Fibroblast of the conjunctiva (primary cell): ENCODE results near the gene GALNT8.
"Not testable (repeated sequence)": the region's sequence is repeated elsewhere in the genome, so short reads cannot be mapped to it uniquely, and the experiment has no call there.

Source experiments
- DNase-seq: peaks from one replicate; pipeline ENCODE4 v3.0.0-alpha.2; 2010; ENCODE audit warnings: low read depth

GALNT8 gene

DNA sequence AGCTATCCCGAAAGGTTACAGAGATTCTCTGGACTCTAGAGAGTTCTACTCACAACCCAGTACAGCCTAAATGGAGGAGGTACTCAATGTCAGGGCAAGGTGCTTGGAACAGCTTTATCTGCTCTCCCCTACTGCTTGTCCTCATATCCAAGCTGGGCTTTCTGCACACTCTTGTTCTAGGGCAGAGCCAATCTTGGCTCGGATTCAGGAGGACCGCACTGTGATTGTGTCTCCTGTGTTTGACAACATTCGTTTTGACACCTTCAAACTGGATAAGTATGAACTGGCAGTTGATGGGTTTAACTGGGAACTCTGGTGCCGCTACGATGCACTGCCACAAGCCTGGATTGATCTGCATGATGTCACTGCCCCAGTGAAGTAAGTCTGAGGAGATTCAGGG is 25.0 kb downstream of the GALNT8 start:
- no peak for DNase-seq

DNA sequence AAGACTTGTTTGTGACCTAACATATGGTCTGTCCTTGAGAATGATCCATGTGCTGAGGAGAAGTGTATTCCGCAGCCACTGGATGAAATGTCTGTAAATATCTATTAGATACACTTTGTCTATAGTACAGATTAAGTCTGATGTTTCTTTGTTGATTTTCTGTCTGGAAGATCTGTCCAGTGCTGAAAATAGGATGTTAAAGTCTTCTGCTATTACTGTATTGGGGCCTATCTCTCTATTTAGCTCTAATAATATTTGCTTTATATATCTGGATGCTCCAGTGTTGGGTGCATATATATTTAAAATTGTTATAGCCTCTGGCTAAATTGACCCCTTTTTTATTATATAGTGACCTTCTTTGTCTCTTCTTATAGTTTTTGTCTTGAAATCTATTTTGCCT is 31.5 kb downstream of the GALNT8 start:
- not testable (repeated sequence) for DNase-seq

DNA sequence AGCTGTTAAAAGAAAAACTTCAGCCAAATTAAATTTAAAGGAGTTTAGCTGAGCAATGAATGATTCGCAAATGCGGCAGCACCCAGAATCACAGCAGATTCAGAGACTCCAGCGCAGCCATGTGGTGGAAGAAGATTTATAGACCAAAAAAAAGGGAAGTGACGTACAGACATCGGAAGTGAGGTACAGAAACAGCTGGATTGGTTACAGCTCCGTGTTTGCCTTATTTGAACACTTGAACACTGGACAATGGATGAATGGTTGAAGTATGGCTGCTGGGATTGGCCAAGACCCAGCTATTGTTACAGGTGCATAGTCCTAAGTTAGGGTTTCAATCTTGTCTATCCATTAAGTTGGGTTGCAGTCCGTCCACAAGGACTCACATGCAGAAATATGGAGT is 42.6 kb downstream of the GALNT8 start:
- DNase-seq = no peak

DNA sequence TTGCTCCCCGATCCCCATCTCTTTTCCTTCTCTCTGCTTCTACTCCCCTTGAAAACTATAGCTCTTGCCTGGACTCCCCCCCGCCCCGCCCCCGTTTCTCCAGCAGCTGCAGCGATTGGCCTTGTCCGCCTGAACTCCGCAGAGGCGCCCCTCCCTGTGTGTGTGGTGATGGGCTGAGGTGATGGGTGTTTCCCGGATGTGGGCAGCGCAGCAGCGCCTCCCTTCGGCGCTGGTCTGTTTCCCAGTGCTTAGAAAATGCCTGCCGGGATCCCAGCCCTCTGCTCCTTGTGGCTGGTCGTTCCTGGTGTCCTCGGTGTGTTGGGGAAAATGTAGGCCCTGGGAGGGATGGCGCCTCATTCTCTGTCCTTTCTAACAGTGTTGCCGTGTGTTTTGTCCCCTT is 43.3 kb downstream of the GALNT8 start:
- DNase-seq = no peak

DNA sequence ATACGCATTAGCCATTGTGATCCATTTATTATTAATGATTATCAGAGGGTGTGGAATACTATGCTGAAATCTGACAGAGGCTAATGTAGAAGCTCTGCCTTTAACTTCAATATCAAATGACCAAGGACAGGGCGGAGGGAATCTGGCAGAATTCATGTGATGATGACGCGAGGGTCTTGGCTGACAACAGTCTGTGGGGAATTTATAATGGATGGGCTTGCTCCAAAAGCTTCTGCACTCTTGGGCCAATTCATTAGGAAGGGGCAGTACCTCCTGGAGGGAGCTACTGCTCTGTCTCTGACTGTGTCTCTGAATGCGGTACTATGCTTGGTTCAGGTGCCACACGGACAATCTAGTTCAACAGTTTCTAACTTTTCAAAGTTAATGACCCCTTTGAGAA is 46.2 kb downstream of the GALNT8 start:
- DNase-seq = no peak

DNA sequence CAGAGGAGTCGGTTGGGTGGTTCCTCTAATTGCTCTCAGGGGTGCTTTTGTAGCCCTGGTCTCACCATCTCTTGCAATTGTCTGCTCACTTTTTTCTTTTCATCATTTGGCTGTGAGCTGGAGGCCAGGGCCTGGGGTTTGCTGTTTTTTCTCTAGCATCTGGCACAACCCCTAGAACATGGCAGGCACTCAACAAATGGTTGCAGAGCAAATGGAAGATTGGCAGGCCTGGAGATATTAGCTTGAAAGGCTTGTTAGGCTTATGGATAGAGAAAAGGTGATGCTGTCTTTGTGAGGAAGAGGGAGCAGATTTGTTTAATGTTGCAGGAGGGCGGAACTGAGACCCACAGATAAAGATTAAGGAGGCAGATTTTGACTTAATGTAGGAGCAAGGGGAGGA is 47.0 kb downstream of the GALNT8 start:
- DNase-seq = no peak

DNA sequence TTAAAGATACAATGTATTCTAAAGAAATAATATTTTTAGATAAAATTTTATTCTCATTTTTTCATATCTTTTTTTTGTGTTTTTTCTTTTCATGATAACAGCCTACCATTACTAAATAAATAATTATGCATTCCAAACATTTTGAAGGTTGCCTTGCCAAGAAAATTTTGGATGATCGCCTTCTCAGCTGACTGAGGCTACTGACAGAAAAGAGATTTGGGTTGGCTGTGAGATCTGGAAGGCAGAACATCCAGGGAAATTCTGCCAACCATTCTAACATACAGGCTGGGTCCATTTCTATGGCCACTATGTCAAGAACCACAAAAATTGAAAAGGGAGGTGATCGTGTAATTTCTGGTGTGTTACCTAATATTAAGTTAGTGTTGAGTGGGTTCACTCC is 48.1 kb downstream of the GALNT8 start:
- no peak for DNase-seq

DNA sequence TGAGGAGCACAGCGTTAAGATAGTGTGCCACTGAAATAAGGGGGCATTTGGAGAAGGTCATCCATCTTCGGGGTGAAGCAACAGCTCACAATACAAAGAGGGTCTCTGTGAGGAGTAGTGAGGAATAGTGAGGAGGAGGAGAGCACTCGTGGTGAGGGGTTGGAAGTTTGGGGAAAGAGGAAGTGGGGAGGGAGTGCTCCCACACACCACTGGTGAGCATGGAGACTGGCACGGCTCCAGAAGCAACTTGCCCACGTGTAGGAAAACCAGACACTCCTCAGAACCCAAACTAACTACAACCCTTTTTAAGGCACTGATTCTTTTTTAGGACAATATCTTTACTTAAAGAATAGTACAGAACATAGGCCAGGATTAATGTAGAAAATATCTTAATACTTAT is 48.9 kb downstream of the GALNT8 start:
- DNase-seq = no peak

DNA sequence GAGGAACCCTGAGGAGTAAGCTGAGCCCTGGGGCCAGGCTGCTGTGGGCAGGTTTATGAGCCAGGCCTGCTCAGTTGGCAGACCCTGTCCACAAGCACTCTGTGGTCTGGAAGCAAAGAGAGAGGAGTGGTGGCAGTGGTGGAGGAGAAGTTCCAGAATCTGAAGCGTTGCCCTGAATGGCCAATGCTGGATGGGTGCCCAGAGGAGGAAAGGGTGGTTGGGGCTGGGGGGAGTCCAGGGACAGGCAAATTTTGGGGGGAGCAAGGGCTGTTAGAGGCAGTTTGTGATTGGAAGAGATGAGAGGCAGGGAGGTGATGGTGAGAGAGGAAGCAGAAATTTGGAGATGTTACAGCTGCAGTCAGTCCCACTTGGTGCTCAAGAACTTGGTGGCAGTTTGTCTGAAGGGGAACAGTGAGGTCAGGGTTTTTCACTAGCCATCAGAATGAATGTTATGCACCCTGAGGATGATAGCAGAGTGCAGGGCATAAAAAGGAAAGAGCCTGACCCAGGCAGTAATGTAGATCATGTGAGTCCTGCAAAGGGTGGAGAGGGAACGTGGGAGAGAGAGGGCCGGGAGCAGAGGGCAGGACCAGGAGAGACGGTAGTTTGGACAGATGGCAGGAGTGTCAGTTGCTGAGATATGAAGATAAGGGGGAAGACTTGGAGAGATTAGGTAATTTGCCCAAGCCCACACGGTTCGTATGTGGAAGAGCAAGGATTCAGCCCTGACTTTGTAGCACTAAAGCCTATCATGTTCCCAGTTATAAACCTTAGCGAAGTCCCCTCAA is 51.2 kb downstream of the GALNT8 start:
- DNase-seq = no peak

DNA sequence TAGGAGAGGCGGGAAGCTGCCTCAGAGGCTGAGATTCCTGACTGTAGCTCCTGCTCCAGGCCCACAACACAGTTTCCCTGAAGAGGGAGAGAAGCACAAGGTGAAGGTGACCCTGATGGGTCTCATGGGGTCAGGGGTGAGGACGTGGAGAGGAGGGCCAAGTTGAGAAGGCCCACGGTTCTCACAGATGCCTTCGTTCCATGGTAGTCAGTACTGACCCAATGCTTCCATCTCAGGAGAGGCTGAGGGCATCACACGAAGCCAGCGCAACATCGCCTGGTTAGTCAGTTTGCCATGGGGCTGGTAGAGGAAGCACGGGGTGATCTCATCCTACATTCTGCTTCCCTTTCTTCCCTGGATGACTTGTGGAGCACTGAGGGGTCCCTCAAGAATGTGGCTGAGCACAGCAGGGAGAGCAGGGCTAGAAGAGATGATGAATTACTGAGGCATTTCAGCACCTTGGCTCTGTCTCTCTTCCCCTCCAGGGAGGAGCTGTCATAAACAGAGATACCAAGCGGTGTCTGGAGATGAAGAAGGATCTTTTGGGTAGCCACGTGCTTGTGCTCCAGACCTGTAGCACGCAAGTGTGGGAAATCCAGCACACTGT is 51.9 kb downstream of the GALNT8 start:
- no peak for DNase-seq

DNA sequence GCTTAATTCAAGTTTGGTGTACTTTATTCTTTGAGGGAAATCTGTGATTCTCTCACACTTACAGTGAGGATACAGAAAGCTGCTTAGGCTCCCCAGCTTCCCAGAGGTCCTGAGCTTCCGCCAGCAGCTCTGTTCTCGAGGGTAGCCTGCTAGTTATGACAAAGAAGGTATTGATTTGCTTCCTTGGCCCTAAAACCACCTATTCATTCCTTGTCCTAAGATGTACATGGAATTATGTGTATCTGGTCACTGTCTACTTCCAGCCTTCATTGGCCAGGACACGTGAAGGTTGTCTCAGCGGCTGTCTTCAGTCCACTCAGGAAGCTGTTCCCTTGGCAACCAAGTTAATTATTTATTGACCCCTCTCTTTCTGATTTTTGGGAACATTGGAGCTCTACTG is 55.7 kb downstream of the GALNT8 start:
- no peak for DNase-seq

DNA sequence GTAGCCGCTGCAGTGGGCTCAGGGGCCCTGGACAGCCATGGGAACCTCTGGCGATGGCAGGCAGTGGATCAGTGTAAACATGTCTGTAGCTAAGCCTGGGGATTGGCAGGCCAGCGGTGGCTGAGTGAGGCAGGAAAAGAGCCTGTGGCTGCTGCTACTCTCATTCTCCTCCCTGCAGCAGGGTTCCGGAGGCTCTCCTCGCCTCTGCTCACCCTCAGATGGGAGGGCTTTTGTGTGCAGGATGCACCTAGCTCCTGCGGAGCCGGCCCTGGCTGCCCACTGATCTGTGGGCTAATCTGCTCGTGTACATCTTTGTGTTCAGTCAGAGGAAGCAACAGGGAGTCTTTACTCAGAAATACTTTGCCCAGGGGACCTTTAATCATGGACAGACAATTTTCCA is 59.5 kb downstream of the GALNT8 start:
- no peak for DNase-seq

DNA sequence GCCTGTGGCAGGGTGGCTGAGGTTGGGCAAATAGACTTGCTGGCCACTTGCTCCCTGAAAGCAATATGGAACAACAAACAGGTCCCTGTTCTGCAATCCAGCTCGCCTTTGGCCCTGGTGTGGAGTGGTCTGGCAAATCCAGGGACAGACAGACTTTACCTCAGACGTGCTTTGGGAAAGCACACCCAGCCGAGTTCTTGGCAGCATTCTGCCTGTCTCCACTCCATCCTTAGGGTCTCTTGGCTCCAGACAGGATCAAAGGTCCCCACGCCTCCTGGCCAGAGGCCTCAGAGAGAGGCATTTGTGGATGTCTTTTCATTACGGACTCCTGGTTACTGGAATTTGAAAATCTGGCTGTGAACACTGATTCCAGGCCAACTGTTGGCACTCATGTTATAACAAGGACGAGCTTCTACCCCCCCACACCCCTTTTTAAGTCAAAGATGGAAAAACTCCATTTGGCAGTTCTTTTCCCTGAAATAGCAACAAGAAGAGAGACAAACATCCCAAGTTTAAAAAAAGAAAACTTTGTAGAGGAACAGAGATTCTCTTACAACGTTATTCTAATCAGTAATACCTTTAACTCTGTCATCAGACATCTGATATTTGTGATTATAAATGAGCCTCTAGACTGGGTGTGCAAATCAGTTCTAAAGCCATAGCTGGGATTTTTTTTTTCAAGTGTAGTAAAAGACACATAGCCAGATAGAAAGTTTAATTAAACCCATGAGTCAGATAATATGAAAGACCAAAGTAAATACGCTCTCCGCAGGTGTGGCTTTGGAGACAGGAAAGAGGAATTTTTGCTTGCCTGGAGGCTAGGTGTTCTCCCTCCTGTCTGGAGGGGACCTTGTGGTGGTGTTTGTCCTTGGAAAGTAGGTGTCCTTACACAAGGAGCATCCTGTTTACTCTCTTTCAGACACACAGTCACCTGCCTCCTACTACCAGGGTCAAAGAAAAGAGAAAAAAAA is 60.7 kb downstream of the GALNT8 start:
- no peak for DNase-seq

DNA sequence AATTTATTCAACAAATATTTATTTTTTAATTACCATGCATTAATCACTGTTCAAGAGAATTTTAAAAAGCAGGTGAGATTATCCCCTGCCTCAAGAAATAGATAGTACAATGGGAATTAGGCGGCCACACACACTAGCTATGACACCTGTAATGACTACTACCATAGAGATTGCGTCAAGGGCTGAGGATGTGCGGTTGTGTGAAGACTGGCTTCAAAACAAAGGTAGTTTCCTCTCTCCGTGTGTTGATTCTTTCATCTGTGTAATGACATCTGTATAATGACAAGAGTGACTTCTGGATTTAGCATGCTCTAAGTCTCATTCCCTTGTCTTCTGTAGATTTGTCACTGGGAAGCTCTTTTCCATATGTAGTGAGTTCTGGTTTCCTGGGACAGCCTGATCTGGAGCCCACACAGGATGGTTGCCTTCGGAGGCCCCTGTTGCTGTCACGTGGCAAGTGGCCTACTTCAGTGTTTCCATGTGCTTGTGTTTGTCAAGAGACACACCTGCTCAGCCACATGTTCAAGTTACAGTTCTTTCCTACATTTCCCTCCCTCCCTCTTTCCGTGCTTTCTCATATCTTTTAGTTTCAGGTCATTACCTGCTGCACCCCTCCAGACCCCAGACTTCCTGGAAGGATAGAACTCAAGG is 64.3 kb downstream of the GALNT8 start:
- DNase-seq = no peak

DNA sequence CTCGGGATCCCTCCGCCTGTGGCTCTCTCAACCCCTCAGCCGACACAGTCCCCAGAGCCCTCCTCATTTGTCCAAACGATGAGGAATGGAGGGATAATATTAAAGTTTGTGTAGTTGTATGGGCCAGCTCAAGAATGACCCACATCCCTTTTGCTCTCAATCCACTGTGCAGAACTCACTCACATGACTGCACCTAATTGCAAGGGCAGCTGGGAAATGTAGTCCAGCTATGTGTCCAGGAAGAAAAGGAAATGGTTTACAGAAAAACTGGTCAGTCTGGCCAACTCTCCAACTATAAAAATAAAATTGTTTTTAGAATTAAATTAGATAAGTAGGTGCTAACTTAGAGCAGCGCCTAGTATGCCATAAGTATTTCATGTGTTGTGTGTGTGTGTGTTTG is 66.6 kb downstream of the GALNT8 start:
- no peak for DNase-seq

DNA sequence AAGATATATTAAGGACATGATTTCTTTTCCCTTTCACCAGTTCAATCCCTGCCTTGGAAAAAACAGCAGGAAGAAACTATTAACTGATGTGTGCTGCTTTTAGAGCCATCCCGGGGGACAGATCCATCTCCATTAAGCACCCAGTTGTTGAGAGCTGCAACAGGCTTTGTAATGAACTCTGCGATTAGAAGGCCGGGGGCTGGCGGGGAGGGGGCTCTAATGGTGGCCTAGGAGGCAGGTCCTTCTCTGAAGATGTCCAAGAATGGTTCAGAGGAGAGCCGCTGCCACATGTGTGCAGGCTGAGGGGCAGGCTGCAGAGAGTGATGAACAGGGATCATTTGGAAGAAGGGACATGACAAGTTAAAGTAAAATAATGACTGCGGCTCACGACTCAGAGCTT is 67.8 kb downstream of the GALNT8 start:
- no peak for DNase-seq

DNA sequence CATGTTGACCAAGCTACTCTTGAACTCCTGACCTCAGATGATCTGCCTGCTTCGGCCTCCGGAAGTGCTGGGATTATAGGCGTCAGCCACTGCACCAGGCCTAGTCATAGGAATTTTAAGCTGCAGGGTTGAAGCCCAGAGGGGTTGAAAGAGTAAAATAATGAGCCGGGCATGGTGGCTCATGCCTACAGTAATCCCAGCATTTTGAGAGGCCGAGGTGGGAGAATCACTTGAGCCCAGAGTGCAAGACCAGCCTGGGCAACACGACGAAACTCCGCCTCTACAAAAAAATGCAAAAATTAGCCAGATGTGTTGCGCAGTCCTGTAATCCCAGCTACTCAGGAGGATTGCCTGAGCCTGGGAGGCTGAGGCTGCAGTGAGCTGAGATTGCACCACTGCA is 69.6 kb downstream of the GALNT8 start:
- DNase-seq = no peak

DNA sequence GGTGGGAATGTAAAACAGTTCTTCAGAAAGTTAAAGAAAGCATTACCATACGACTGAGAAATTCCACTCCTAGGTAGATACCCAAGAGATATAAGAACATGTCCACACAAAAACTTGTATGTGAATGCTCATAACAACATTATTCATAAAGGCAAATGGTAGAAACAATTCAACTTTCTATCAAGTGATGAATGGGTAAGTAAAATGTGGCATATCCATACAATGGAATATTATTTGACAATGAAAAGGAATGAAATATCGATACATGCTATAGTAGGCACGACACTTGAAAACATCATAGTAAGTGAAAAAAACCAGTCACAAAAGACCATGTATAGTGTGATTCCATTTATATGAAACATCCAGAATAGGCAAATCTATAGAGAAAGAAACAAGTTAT is 71.3 kb downstream of the GALNT8 start:
- DNase-seq = no peak

DNA sequence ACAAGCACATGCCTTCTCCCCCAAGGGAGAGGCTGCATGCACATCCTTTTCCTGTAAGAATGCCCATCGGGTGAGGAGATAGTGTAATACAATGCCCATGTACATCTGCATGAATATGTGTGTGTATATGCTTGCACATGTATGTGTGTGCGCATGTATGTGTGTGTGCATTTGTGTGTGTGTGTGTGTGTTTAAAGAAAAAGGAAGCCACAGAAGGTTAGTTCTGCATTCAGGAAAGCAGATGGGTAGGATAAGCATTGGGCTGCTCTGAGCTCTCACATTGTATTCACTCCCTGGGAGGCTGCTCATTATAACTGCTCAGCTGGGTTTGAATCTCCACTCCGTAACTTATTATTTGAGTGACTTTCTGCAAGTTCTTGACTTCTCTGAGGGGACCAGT is 74.3 kb downstream of the GALNT8 start:
- DNase-seq = no peak

DNA sequence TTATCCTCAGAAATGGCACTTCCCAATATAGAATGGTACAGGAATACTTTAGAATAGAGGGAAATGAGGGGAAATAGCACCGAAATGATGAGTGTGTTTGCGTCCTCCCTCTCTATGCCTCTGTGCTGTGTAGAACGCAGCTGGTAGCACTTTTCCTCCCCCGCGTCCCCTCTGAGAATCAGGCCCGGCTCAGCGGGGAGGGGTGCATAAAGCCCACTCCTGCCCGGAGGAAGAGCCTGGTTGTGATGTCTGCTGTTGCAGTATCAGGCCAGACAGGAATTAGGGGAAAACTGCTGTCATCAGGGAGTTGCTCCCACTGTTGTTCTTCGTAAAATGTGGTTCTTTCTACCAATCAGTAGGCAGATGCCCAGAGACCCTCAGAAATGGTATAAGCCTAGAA is 76.0 kb downstream of the GALNT8 start:
- no peak for DNase-seq

DNA sequence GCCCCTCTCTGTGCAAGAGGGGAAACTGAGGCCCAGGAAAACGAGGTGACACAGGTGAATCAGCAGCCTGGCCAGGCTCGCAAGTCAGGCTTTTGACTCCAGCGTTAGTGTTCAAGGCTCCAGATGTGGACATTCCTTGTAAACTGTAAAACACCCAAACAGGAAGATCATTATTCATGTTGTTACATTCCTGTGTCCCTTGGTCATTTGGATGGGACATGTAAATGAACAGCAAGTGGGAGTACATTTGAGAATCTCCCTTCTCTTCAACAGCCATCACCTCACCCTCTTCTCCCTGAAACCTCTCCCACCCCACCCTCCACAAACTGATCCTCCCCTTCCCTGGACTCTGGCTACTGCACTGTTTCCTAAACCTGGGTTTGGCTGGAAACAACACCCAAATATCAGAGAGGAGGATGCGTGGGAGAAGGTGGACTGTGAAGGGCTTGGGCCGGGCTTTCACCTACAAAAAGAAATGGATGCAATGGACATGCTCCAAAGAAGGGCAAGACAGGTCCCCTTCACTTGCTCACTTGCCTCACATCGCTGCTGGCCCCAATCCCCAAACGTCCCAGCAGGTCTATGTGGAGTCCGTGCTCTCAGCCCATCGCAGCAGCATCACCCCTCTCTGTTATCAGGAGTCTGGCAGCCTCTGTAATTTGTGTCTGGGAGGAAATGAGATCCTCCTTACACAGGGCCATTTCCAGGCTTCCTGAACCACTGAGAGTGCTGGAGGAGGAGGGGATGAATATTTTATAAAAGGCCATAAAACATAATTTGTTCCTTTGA is 76.7 kb downstream of the GALNT8 start:
- no peak for DNase-seq

DNA sequence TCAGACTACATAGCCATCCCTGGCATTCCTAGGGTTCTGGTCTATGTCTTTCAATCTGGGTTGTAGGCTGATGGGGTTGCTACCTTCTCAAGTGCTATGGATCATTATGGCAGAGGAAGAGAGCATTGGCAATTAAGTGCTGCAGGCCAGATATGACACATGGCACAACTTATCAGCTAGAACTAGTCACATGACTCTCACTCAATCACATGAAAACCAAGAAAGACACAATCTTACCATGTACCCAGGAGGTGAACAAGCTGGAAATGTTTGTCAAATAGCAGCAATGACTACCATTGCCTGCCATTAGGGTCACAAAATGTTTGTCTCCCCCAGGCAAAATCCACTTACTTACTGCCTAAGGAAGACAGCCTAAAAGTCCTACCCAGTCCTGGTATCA is 80.4 kb downstream of the GALNT8 start:
- DNase-seq = no peak
